HepG2 (cell line): ENCODE data around the gene IL4I1. TPM values are rescaled to one million over a fixed set of nuclear protein-coding genes. Genes with fewer than 3 reads are reported as not detected.

Experiments
- ATAC-seq: fragments of 200-7000 bp; cut with Tn5 transposase; 3 replicates; pipeline ENCODE4 v1.9.1; 2020; ENCODE audit warnings: mild to moderate bottlenecking, moderate library complexity
- BruUV-seq: library from RNA; stranded (reverse); fragments of 400-500 nt; replicated peaks from 2 replicates; lab custom pipeline; 2021; lab: Mats Ljungman, UMichigan
- CTCF ChIA-PET: fragments of 300-600 bp; formaldehyde crosslinking; extraction: SDS; loops from one replicate; lab custom pipeline; 2021; ENCODE audit warnings: low total read pairs, inconsistent platforms, low intra/inter-chr PET ratio; lab: Yijun Ruan, JAX
- POLR2A ChIA-PET: fragments of 350-600 bp; sonication (Branson Sonifier 250); formaldehyde crosslinking; loops from one replicate; lab custom pipeline; 2020; ENCODE audit warnings: antibody characterized with exemption, inconsistent platforms; lab: Yijun Ruan, JAX
- DNase-seq: peaks from one replicate; pipeline ENCODE4 v3.0.0-alpha.2; 2015; ENCODE audit warnings: low spot score
- FAIRE-seq: peaks from 3 replicates; lab custom pipeline; 2011; peaks lifted over from hg19 to GRCh38; lab: Jason Lieb, UNC
- H2AFZ ChIP-seq: one replicate; pipeline ENCODE4 v1.6.1; 2011; ENCODE audit warnings: low read length, inconsistent platforms
- H3K27ac ChIP-seq: fragments of 300-600 bp; 3 replicates; pipeline ENCODE4 v1.8.0; 2011; ENCODE audit warnings: mixed run types, mild to moderate bottlenecking, mixed read lengths, low read length, inconsistent platforms; ENCODE audit not compliant: insufficient read depth; ENCODE audit errors: extremely low read length
- H3K27me3 ChIP-seq, 2 experiments: fragments of 200-600 bp in 1 of 2; 2 replicates in 1 of 2; 3 replicates in 1 of 2; pipeline versions ENCODE4 v1.6.0 to v1.8.0; 2011; ENCODE audit warnings: low read length in 2 of 2, mild to moderate bottlenecking in 2 of 2, moderate library complexity in 2 of 2, inconsistent platforms in 1 of 2; ENCODE audit not compliant: insufficient read depth in 2 of 2, control insufficient read depth in 1 of 2
- H3K36me3 ChIP-seq, 2 experiments: fragments of 200-600 bp in 1 of 2; replicated peaks in 1 of 2; 2 replicates in 1 of 2; 3 replicates in 1 of 2; pipeline versions ENCODE4 v1.5.1 to v1.8.0; 2011; ENCODE audit warnings: low read length in 2 of 2, inconsistent platforms in 1 of 2; ENCODE audit not compliant: insufficient read depth in 2 of 2, control insufficient read depth in 1 of 2
- H3K4me1 ChIP-seq: 2 replicates; pipeline ENCODE4 v1.5.1; 2012; ENCODE audit warnings: low read length, inconsistent platforms; ENCODE audit not compliant: insufficient read depth
- H3K4me2 ChIP-seq: 2 replicates; pipeline ENCODE4 v1.6.0; 2011; ENCODE audit warnings: low read depth, low read length, inconsistent platforms
- H3K4me3 ChIP-seq, 3 experiments: fragments of 200-600 bp in 1 of 3; sonication (generic), shearing (Covaris generic) in 1 of 3; replicated peaks in 1 of 3; 2 replicates each; pipeline ENCODE4 v1.5.1; 2011 to 2016; ENCODE audit warnings: low read length in 3 of 3, inconsistent platforms in 2 of 3, low read depth in 2 of 3, mild to moderate bottlenecking in 2 of 3, control low read depth in 1 of 3, mixed read lengths in 1 of 3; ENCODE audit not compliant: insufficient read depth in 1 of 3
- H3K79me2 ChIP-seq: one replicate; pipeline ENCODE4 v1.6.1; 2011; ENCODE audit warnings: low read length, inconsistent platforms; ENCODE audit not compliant: insufficient read depth
- H3K9ac ChIP-seq: 2 replicates; pipeline ENCODE4 v1.6.0; 2011; ENCODE audit warnings: mild to moderate bottlenecking, low read depth, low read length, inconsistent platforms; ENCODE audit not compliant: insufficient read depth
- H3K9me3 ChIP-seq: 2 replicates; pipeline ENCODE4 v1.5.1; 2012; ENCODE audit warnings: mild to moderate bottlenecking, low read length
- H4K20me1 ChIP-seq: 2 replicates; pipeline ENCODE4 v1.6.0; 2011; ENCODE audit warnings: inconsistent platforms, mild to moderate bottlenecking, low read length, moderate library complexity; ENCODE audit not compliant: insufficient read depth
- AGO2 ChIP-seq: fragments of 200-400 bp; formaldehyde crosslinking; optimal IDR thresholded peaks from 2 replicates; pipeline ENCODE3; 2017; ENCODE audit warnings: mild to moderate bottlenecking, low read depth, low read length, moderate library complexity
- NFKBIZ ChIP-seq: IDR thresholded peaks from 2 replicates; pipeline ENCODE4 v1.6.1; 2018; ENCODE audit warnings: missing genetic modification reagents, missing compliant biosample characterization
- RBM22 ChIP-seq: fragments of 200-400 bp; formaldehyde crosslinking; optimal IDR thresholded peaks from 2 replicates; pipeline ENCODE3; 2017; ENCODE audit warnings: mild to moderate bottlenecking, low read length, moderate library complexity
- SMAD1 ChIP-seq: sonication (generic); formaldehyde crosslinking; IDR thresholded peaks from 2 replicates; pipeline ENCODE4 v1.4.0; 2020; ENCODE audit warnings: missing genetic modification reagents, low read depth, mild to moderate bottlenecking, borderline replicate concordance
- TBL1XR1 ChIP-seq: fragments of 150-350 bp; IDR thresholded peaks from 2 replicates; pipeline ENCODE4 v1.6.1; 2014; ENCODE audit warnings: borderline replicate concordance, low read length; ENCODE audit not compliant: partially characterized antibody
- ZNF17 ChIP-seq: sonication (generic); formaldehyde crosslinking; IDR thresholded peaks from 2 replicates; pipeline ENCODE4 v1.5.0; 2020; ENCODE audit warnings: mild to moderate bottlenecking, missing genetic modification reagents
- WGBS: methylation state at CpG from one replicate; pipeline ENCODE4 v1.1.6; 2017; ENCODE audit warnings: low lambda C conversion rate; 5-methylcytosine and 5-hydroxymethylcytosine counted together
- in situ Hi-C: cut with HindIII; loops from 2 replicates; pipeline ENCODE4 v1.10.0; 2017; ENCODE audit warnings: low pct_unique_long_range_greater_than_20kb; ENCODE audit not compliant: extremely low pct_ligation_motif_present
- intact Hi-C: fragments of 100-400 bp; cut with micrococcal nuclease; formaldehyde crosslinking; loops from one replicate; pipeline ENCODE4 v1.10.0; 2022; ENCODE audit not compliant: unreplicated experiment
- polyA plus RNA-seq, 8 experiments: library from polyadenylated mRNA; depleted of rRNA in 3 of 8; stranded (reverse) in 7 of 8; unstranded in 1 of 8; fragments of >200 nt; fragmentation: Illumina TruSeq in 4 of 8; extraction: Trizol in 4 of 8; gene quantifications; 2 replicates each; pipeline versions ENCODE4 v1.2.1 to v1.2.3, GENCODE V29; 2011 to 2016; ENCODE audit warnings: low read depth in 4 of 8, missing spikeins in 1 of 8, mixed read lengths in 1 of 8; ENCODE audit not compliant: insufficient read depth in 1 of 8
- total RNA-seq, 5 experiments: library from RNA; depleted of rRNA; stranded (reverse); fragments of >200 nt; fragmentation: Illumina TruSeq; extraction: Trizol; gene quantifications; 2 replicates each; pipeline ENCODE4 v1.2.3, GENCODE V29; 2016; ENCODE audit warnings: low read depth in 1 of 5
- TF ChIP-seq, protein P1 (sequence below): sonication (generic); formaldehyde crosslinking; IDR thresholded peaks from one replicate; pipeline ENCODE4 v1.5.1; 2020; ENCODE audit warnings: mild to moderate bottlenecking, missing genetic modification reagents; ENCODE audit errors: not compliant biosample characterization

Gene IL4I1
- total and polyA plus RNA-seq, 2 of the 13 experiments (the other 11 are each of a cell fraction or from before 2014, with no cell fraction given): not detected

DNA sequence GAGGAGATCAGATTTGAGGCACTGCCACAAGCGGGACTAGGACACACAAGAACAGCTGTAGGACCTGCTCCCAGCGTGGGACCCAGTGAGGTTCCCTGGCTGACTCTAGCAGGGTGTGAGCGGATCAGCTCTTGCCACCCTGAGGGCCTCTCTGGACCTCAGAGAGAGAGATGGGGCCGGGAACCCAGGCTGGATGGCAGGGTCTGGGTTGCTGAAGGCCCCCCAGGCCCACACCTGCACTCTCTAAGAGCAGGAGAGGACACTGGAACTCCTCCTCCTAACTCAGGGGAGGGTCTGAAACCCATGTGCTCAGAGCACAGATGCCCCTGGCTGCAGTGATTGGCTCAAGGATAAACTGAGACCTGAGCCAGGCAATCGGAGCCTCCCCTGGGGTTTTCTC lies 13.5 kb upstream of the IL4I1 start:
- H3K9me3 ChIP-seq: no peaks in the 10 kb centered on the region
- BruUV-seq: no TSS peak
- no peak overlapping the region for H3K9ac ChIP-seq
- intact Hi-C loops: no loop called here
- POLR2A ChIA-PET: interaction anchor here (1.4 to 1.9 kb wide), 2 partner anchors 19 to 20 kb away, joined by 4 to 8 read pairs; partner anchors contain the start of genes ATF5 and NUP62
- DNase-seq (no peak), FAIRE-seq (no peak), ATAC-seq (peak; percentile 12; the same call in 1 of the 3 replicates)
- no peak overlapping the region for H3K27ac ChIP-seq
- 94% methylated on average over 3 of the region's 5 CpGs for WGBS
- H2AFZ ChIP-seq: no peak overlapping the region
- H3K4me2 ChIP-seq: no peak overlapping the region
- in situ Hi-C loops: no loop called here
- no peaks in the 10 kb centered on the region for H4K20me1 ChIP-seq
- CTCF ChIA-PET: no interaction called here
- no peaks in the 10 kb centered on the region for H3K27me3 ChIP-seq
- H3K4me1 ChIP-seq: peaks cover 24% of the 10 kb centered on the region
- peaks cover 3% of the 10 kb centered on the region for H3K79me2 ChIP-seq
- H3K36me3 ChIP-seq: peaks cover 25 to 37% of the 10 kb centered on the region in 2 experiments
- TF ChIP-seq NFKBIZ (CRISPR knock-in tag): no peak
- no peak for TF ChIP-seq TBL1XR1
- TF ChIP-seq ZNF17 (CRISPR knock-in tag): no peak
- TF ChIP-seq RBM22: peak; percentile 62
- TF ChIP-seq AGO2: peak; percentile 63
- TF ChIP-seq SMAD1 (CRISPR knock-in tag): no peak
- TF ChIP-seq, protein P1, sequence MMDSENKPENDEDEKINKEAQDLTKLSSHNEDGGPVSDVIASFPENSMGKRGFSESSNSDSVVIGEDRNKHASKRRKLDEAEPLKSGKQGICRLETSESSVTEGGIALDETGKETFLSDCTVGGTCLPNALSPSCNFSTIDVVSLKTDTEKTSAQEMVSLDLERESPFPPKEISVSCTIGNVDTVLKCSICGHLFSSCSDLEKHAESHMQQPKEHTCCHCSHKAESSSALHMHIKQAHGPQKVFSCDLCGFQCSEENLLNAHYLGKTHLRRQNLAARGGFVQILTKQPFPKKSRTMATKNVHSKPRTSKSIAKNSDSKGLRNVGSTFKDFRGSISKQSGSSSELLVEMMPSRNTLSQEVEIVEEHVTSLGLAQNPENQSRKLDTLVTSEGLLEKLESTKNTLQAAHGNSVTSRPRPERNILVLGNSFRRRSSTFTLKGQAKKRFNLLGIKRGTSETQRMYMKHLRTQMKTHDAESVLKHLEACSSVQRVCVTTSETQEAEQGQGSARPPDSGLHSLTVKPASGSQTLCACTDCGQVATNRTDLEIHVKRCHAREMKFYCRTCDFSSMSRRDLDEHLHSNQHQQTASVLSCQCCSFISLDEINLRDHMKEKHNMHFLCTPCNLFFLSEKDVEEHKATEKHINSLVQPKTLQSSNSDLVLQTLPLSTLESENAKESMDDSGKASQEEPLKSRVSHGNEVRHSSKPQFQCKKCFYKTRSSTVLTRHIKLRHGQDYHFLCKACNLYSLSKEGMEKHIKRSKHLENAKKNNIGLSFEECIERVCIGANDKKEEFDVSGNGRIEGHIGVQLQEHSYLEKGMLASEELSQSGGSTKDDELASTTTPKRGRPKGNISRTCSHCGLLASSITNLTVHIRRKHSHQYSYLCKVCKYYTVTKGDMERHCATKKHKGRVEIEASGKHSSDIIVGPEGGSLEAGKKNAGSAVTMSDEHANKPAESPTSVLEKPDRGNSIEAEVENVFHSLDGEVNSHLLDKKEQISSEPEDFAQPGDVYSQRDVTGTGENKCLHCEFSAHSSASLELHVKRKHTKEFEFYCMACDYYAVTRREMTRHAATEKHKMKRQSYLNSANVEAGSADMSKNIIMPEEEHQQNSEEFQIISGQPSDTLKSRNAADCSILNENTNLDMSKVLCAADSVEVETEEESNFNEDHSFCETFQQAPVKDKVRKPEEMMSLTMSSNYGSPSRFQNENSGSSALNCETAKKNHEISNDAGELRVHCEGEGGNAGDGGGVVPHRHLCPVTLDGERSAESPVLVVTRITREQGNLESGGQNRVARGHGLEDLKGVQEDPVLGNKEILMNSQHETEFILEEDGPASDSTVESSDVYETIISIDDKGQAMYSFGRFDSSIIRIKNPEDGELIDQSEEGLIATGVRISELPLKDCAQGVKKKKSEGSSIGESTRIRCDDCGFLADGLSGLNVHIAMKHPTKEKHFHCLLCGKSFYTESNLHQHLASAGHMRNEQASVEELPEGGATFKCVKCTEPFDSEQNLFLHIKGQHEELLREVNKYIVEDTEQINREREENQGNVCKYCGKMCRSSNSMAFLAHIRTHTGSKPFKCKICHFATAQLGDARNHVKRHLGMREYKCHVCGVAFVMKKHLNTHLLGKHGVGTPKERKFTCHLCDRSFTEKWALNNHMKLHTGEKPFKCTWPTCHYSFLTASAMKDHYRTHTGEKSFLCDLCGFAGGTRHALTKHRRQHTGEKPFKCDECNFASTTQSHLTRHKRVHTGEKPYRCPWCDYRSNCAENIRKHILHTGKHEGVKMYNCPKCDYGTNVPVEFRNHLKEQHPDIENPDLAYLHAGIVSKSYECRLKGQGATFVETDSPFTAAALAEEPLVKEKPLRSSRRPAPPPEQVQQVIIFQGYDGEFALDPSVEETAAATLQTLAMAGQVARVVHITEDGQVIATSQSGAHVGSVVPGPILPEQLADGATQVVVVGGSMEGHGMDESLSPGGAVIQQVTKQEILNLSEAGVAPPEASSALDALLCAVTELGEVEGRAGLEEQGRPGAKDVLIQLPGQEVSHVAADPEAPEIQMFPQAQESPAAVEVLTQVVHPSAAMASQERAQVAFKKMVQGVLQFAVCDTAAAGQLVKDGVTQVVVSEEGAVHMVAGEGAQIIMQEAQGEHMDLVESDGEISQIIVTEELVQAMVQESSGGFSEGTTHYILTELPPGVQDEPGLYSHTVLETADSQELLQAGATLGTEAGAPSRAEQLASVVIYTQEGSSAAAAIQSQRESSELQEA (CRISPR knock-in tag): no peak
- H3K4me3 ChIP-seq: no peak overlapping the region
